Breast epithelium (tissue), 4 donors: ENCODE measurements around the gene IL1RN. TPM values are rescaled to one million over a fixed set of nuclear protein-coding genes. Genes with fewer than 3 reads are reported as not detected.

Experiments
- DNase-seq, 2 donors: peaks; one replicate each; pipeline ENCODE4 v3.0.0-alpha.2; 2019; ENCODE audit warnings: low spot score in 2 of 2
- H3K27ac ChIP-seq, 2 donors: fragments of 200-600 bp; sonication (generic) in 1 of 2; one replicate each; pipeline ENCODE4 v1.5.1; 2016 to 2019; ENCODE audit warnings: mild to moderate bottlenecking in 1 of 2
- H3K27me3 ChIP-seq, 2 donors: fragments of 200-600 bp; sonication (generic) in 1 of 2; one replicate each; pipeline versions ENCODE4 v1.5.1 to v1.6.0; 2017 to 2019; ENCODE audit warnings: control low read depth in 1 of 2, mild to moderate bottlenecking in 1 of 2
- H3K36me3 ChIP-seq: fragments of 200-600 bp; one replicate; pipeline ENCODE4 v1.5.1; 2019
- H3K4me1 ChIP-seq, 2 donors: fragments of 200-600 bp; sonication (generic); one replicate each; pipeline ENCODE4 v1.5.1; 2016 to 2019; ENCODE audit warnings: control low read depth in 1 of 2
- H3K4me3 ChIP-seq, 3 donors: fragments of 200-600 bp; sonication (generic); 1 replicate in 2 of 3; 2 replicates in 1 of 3; pipeline ENCODE4 v1.5.1; 2016 to 2019; ENCODE audit warnings: mild to moderate bottlenecking in 3 of 3, moderate library complexity in 2 of 3
- H3K9me3 ChIP-seq, 2 donors: fragments of 200-600 bp; sonication (generic) in 1 of 2; one replicate each; pipeline ENCODE4 v1.5.1; 2016 to 2019; ENCODE audit warnings: control low read depth in 1 of 2
- POLR2A ChIP-seq: fragments of 450-650 bp; IDR thresholded peaks from one replicate; pipeline ENCODE4 v1.6.1; 2016; ENCODE audit warnings: antibody characterized with exemption, mild to moderate bottlenecking, moderate library complexity
- POLR2AphosphoS5 ChIP-seq, 3 donors: sonication (generic); formaldehyde crosslinking; IDR thresholded peaks; one replicate each; pipeline ENCODE4 v1.6.1; 2017; ENCODE audit warnings: antibody characterized with exemption in 3 of 3
- intact Hi-C: fragments of 100-400 bp; cut with DNase I; formaldehyde crosslinking; loops from one replicate; pipeline ENCODE4 v1.15.1; 2023; ENCODE audit warnings: low total_unique reads
- total RNA-seq, 3 donors: library from RNA; depleted of rRNA; stranded (reverse); fragments of >200 nt; gene quantifications; one replicate each; pipeline ENCODE4 v1.1.0, GENCODE V29; 2016
- TF ChIP-seq, protein P1 (sequence below), 3 donors: fragments of 450-650 bp; IDR thresholded peaks; one replicate each; pipeline ENCODE4 v1.5.1; 2016 to 2017; ENCODE audit warnings: antibody characterized with exemption in 3 of 3, mild to moderate bottlenecking in 3 of 3, moderate library complexity in 3 of 3

The IL1RN gene
- total RNA-seq: 1 to 10 TPM in 2 of 3 donors, under 1 TPM in 1; 0.66 to 3.8 (median 1.6) TPM

GRCh38 chr2:113126845-113127645 is at the start of gene IL1RN:
IL1RN (plus strand) TSS chr2:113127598; CDS start chr2:113127625, 27 bp downstream.
- H3K4me3 ChIP-seq: no peak within 1 kb of the TSS

DNA sequence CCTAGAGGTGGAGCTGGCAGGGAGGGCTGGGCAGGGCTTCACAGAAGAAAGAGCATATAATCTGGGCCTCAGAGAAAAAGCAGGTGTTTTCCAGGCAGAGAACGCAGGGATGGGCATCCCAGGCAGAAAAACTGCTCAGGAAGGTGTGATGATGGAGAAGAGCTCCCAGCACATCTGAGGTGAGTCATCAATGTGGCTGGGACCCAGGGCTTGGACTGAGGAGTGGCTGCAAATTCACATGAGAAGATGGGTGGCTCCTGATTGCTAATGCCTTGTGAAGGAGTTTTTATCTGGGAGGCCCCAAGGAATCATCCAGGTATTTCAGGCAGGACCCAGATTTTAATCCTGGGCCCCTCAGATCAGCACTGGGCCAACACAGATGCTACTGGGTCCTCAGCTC is 49.5 kb upstream of the IL1RN start:
- TF ChIP-seq POLR2AphosphoS5 (IDR thresholded peaks at IDR 0.05) (no peak), POLR2A (no peak)
- TF ChIP-seq, protein P1, sequence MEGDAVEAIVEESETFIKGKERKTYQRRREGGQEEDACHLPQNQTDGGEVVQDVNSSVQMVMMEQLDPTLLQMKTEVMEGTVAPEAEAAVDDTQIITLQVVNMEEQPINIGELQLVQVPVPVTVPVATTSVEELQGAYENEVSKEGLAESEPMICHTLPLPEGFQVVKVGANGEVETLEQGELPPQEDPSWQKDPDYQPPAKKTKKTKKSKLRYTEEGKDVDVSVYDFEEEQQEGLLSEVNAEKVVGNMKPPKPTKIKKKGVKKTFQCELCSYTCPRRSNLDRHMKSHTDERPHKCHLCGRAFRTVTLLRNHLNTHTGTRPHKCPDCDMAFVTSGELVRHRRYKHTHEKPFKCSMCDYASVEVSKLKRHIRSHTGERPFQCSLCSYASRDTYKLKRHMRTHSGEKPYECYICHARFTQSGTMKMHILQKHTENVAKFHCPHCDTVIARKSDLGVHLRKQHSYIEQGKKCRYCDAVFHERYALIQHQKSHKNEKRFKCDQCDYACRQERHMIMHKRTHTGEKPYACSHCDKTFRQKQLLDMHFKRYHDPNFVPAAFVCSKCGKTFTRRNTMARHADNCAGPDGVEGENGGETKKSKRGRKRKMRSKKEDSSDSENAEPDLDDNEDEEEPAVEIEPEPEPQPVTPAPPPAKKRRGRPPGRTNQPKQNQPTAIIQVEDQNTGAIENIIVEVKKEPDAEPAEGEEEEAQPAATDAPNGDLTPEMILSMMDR (IDR thresholded peaks at IDR 0.05): no peak
- DNase-seq: no peak
- Histone ChIP-seq H3K36me3 (no peaks in the 10 kb centered on the region), H3K27me3 (no peaks in the 10 kb centered on the region), H3K9me3 (no peaks in the 10 kb centered on the region), H3K4me1 (no peaks in the 10 kb centered on the region), H3K4me3 (no peak overlapping the region), H3K27ac (peak overlapping the region; percentile 25 to 29)
- intact Hi-C loops: no loop called here

More at GRCh38 chr2:113126845-113127645, at the start of gene IL1RN:
- no peak for TF ChIP-seq POLR2AphosphoS5 (IDR thresholded peaks at IDR 0.05)
- TF ChIP-seq, protein P1 (IDR thresholded peaks at IDR 0.05): no peak
- TF ChIP-seq POLR2A: no peak
- H3K36me3 ChIP-seq: no peaks in the 10 kb centered on the region
- H3K27ac ChIP-seq: no peak within 1 kb of the TSS
- H3K4me1 ChIP-seq: no peaks in the 10 kb centered on the region
- no peak for DNase-seq
- intact Hi-C loops: no loop called here
- H3K9me3 ChIP-seq: no peaks in the 10 kb centered on the region
- H3K27me3 ChIP-seq: no peaks in the 10 kb centered on the region

- Histone ChIP-seq H3K4me3 (no peak overlapping the region), H3K27me3 (peaks cover 0 to 2% of the 10 kb centered on the region in 2 donors), H3K9me3 (no peaks in the 10 kb centered on the region), H3K4me1 (no peaks in the 10 kb centered on the region), H3K27ac (peak overlapping the region; percentile 25 to 44), H3K36me3 (no peaks in the 10 kb centered on the region)
- intact Hi-C loops: no loop called here
- DNase-seq: no peak
- TF ChIP-seq POLR2AphosphoS5 (IDR thresholded peaks at IDR 0.05) (no peak), POLR2A (no peak)
- TF ChIP-seq, protein P1 (IDR thresholded peaks at IDR 0.05): no peak
These were observed 49.0 kb upstream of the IL1RN start for GRCh38 chr2:113078350-113078839.

GRCh38 chr2:113079131-113079530 is 48.3 kb upstream of the IL1RN start:
- TF ChIP-seq POLR2A (no peak), POLR2AphosphoS5 (IDR thresholded peaks at IDR 0.05) (no peak)
- TF ChIP-seq, protein P1 (IDR thresholded peaks at IDR 0.05): no peak
- H3K27ac ChIP-seq: peak overlapping the region in 1 of 2 donors; percentile 44
- H3K36me3 ChIP-seq: no peaks in the 10 kb centered on the region

GRCh38 chr2:113080134-113080533 is 47.3 kb upstream of the IL1RN start:
- no peak for DNase-seq
- TF ChIP-seq POLR2AphosphoS5 (IDR thresholded peaks at IDR 0.05): no peak
- TF ChIP-seq POLR2A: no peak
- TF ChIP-seq, protein P1 (IDR thresholded peaks at IDR 0.05): peak in 2 of 3 donors; percentile 36 to 38
- H3K9me3 ChIP-seq: no peaks in the 10 kb centered on the region
- H3K36me3 ChIP-seq: no peaks in the 10 kb centered on the region
- no peaks in the 10 kb centered on the region for H3K4me1 ChIP-seq
- no peak overlapping the region for H3K4me3 ChIP-seq
- H3K27me3 ChIP-seq: peaks cover 0 to 5% of the 10 kb centered on the region in 2 donors
- intact Hi-C loops: no loop called here
- H3K27ac ChIP-seq: no peak overlapping the region

More at GRCh38 chr2:113079131-113079530, 48.3 kb upstream of the IL1RN start:
- intact Hi-C loops: no loop called here
- H3K4me1 ChIP-seq: no peaks in the 10 kb centered on the region
- H3K9me3 ChIP-seq: no peaks in the 10 kb centered on the region
- DNase-seq: no peak
- H3K27me3 ChIP-seq: peaks cover 0 to 5% of the 10 kb centered on the region in 2 donors
- H3K4me3 ChIP-seq: no peak overlapping the region
